Stomach (tissue), 9 donors: ENCODE results near the gene EEF1AKMT1. TPM values are rescaled to one million over a fixed set of nuclear protein-coding genes. Genes with fewer than 3 reads are reported as not detected.

ENCODE experiments used
- DNase-seq, 2 donors: peaks; one replicate each; pipeline versions ENCODE4 v3.0.0 to v3.0.0-alpha.2; 2013 to 2019
- H3K27ac ChIP-seq, 5 donors: fragments of 200-600 bp in 4 of 5; sonication (generic) in 4 of 5; one replicate each; pipeline ENCODE4 v1.5.1; 2013 to 2019; ENCODE audit warnings: mild to moderate bottlenecking in 1 of 5, moderate library complexity in 1 of 5
- H3K27me3 ChIP-seq, 3 donors: fragments of 200-600 bp; sonication (generic); one replicate each; pipeline ENCODE4 v1.5.1; 2017 to 2019; ENCODE audit warnings: mixed run types in 1 of 3
- H3K36me3 ChIP-seq, 4 donors: fragments of 200-600 bp; sonication (generic); 1 replicate in 3 of 4; 2 replicates in 1 of 4; pipeline ENCODE4 v1.5.1; 2016 to 2019
- H3K4me1 ChIP-seq, 4 donors: fragments of 200-600 bp; sonication (generic); one replicate each; pipeline ENCODE4 v1.5.1; 2016 to 2019
- H3K4me3 ChIP-seq, 4 donors: fragments of 200-600 bp; sonication (generic) in 3 of 4; one replicate each; pipeline ENCODE4 v1.5.1; 2016 to 2019; ENCODE audit warnings: mild to moderate bottlenecking in 1 of 4
- H3K9me3 ChIP-seq, 4 donors: fragments of 200-600 bp; sonication (generic); one replicate each; pipeline ENCODE4 v1.5.1; 2016 to 2019
- CTCF ChIP-seq, 7 experiments: fragments of 450-650 bp in 4 of 7; fragments of 200-600 bp in 3 of 7; sonication (generic) in 3 of 7; IDR thresholded peaks; one replicate each; pipeline ENCODE4 v1.5.1; 2016 to 2019; ENCODE audit warnings: antibody characterized with exemption in 7 of 7, control low read depth in 2 of 7, mild to moderate bottlenecking in 1 of 7
- EP300 ChIP-seq: sonication (generic); formaldehyde crosslinking; IDR thresholded peaks from one replicate; pipeline ENCODE4 v1.6.1; 2017; ENCODE audit warnings: antibody characterized with exemption
- POLR2A ChIP-seq, 4 donors: fragments of 450-650 bp; IDR thresholded peaks; one replicate each; pipeline ENCODE4 v1.6.1; 2016; ENCODE audit warnings: antibody characterized with exemption in 4 of 4, control low read depth in 2 of 4, mild to moderate bottlenecking in 1 of 4, moderate library complexity in 1 of 4
- POLR2AphosphoS5 ChIP-seq, 3 donors: sonication (generic); formaldehyde crosslinking; IDR thresholded peaks; one replicate each; pipeline ENCODE4 v1.6.1; 2016; ENCODE audit warnings: antibody characterized with exemption in 3 of 3
- WGBS, 5 donors: extraction: QIAGEN DNeasy Blood & Tissue Kit in 3 of 5; methylation state at CpG; one replicate each; pipeline versions ENCODE4 v1.1.5 to v1.1.7; 2013 to 2018; 5-methylcytosine and 5-hydroxymethylcytosine counted together
- intact Hi-C: fragments of 100-400 bp; cut with DNase I; formaldehyde crosslinking; loops from one replicate; pipeline ENCODE4 v1.15.1; 2023; ENCODE audit warnings: low total_unique reads
- polyA plus RNA-seq, 3 donors: library from polyadenylated mRNA; stranded (reverse); fragments of 200-250 nt; gene quantifications; one replicate each; pipeline ENCODE4 v1.2.3, GENCODE V29; 2013
- total RNA-seq, 5 donors: library from RNA; depleted of rRNA; stranded (reverse); fragments of >200 nt; gene quantifications; one replicate each; pipeline versions ENCODE4 v1.1.0 to v1.2.3, GENCODE V29; 2014 to 2016
- donor health status: healthy with polysubstance abuse.
- donor health status: Bipolar disorder and iron deficiency.
- donor health status: healthy.

EEF1AKMT1 gene
- total and polyA plus RNA-seq, 8 donors: 3.1 to 14.1 (median 7.2) TPM; not detected in 1

- DNase-seq: no peak
- WGBS, 5 donors: 32 to 50% (median 46%) methylated on average over 1 of the region's 1 CpG
- intact Hi-C loops: no loop called here
- Histone ChIP-seq H3K36me3 (peaks cover 0 to 8% (median 7%) of the 10 kb centered on the region in 4 donors), H3K4me3 (no peak overlapping the region), H3K27me3 (no peaks in the 10 kb centered on the region), H3K9me3 (no peaks in the 10 kb centered on the region), H3K4me1 (peaks cover 0 to 28% (median 19%) of the 10 kb centered on the region in 4 donors), H3K27ac (peak overlapping the region in 4 of 5 donors; percentile 64 to 81 (median 72))
- TF ChIP-seq CTCF (IDR thresholded peaks at IDR 0.05) (no peak), EP300 (no peak), POLR2A (IDR thresholded peaks at IDR 0.05) (no peak), POLR2AphosphoS5 (IDR thresholded peaks at IDR 0.05) (no peak)
These were observed 41.7 kb upstream of the EEF1AKMT1 start for GRCh38 chr13:20815464-20815863.

DNA sequence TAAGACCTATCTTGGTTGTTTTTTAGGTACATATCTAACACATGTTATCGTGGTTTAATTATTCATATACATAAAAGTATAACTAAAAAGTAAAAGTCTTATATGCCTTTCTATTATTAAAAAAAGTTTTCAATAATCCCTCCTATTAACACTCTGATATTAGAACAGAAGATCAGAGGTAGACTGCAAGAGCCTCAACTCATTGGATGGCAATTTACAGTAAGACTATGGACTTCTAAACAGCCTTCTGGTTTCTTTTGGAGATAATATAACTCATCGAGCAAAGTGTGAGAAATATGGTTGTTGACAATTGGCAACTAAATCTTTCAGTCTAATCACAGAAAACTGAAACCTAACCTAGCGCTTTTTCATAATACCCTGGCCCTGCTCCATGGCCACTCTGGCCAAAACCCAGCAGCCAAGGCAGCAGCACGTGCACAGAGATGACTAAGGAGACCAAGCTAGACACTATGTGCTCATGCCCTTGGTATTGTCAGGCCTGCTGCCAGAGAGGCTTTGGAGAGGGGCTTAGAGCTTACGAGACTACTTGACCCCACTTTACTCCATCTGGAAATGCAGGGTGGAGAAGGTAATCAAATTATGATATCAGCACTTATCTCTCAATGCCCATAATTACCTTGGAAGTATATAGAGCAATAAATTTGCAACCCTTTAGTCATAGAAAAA, 40.6 kb upstream of the EEF1AKMT1 start:
- Histone ChIP-seq H3K36me3 (peaks cover 0 to 10% (median 7%) of the 10 kb centered on the region in 4 donors), H3K4me3 (no peak overlapping the region), H3K27ac (peak overlapping the region in 4 of 5 donors; percentile 64 to 81 (median 72)), H3K9me3 (no peaks in the 10 kb centered on the region), H3K27me3 (no peaks in the 10 kb centered on the region), H3K4me1 (peaks cover 0 to 28% (median 19%) of the 10 kb centered on the region in 4 donors)
- 20 to 34% (median 29%) methylated on average over 5 of the region's 5 CpGs for WGBS, 5 donors
- intact Hi-C loops: no loop called here
- peak; percentile 74 to 78 for DNase-seq
- TF ChIP-seq CTCF (IDR thresholded peaks at IDR 0.05): no peak
- TF ChIP-seq POLR2A (IDR thresholded peaks at IDR 0.05): no peak
- TF ChIP-seq EP300: no peak
- TF ChIP-seq POLR2AphosphoS5 (IDR thresholded peaks at IDR 0.05): peak; percentile 51 to 90 (median 80)

- H3K27ac ChIP-seq: peak overlapping the region in 1 of 5 donors; percentile 81
- no peaks in the 10 kb centered on the region for H3K27me3 ChIP-seq
- no peak for DNase-seq
- no peak overlapping the region for H3K4me3 ChIP-seq
- no peaks in the 10 kb centered on the region for H3K9me3 ChIP-seq
- intact Hi-C loops: no loop called here
- 90 to 93% (median 91%) methylated on average over 7 of the region's 7 CpGs for WGBS, 5 donors
- H3K4me1 ChIP-seq: peaks cover 0 to 28% (median 19%) of the 10 kb centered on the region in 4 donors
- no peak for TF ChIP-seq EP300
- TF ChIP-seq CTCF (IDR thresholded peaks at IDR 0.05): no peak
- TF ChIP-seq POLR2AphosphoS5 (IDR thresholded peaks at IDR 0.05): no peak
- no peak for TF ChIP-seq POLR2A (IDR thresholded peaks at IDR 0.05)
- peaks cover 7 to 18% (median 18%) of the 10 kb centered on the region in 4 donors for H3K36me3 ChIP-seq
These were observed 39.1 kb upstream of the EEF1AKMT1 start for GRCh38 chr13:20812890-20813289.

DNA sequence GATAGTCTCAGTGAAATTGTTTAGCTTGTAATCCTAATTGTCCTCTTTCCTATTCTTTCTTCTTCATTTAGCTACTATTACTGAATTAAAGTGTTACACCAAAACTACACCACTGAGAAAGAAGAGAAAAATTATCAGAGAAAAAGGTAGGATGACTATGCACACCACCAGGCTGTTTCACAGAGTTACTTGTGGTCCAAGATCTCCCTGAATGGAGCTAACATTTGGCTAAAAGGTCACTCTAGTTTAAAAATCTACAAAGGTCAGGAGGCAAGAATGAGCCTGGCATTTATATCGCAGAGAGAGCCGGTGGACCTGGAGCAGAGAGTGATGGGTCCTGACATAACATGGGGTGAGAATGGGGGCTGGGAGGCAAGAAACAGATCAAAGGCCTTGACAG, 37.0 kb upstream of the EEF1AKMT1 start:
- Histone ChIP-seq H3K36me3 (peaks cover 10 to 37% (median 34%) of the 10 kb centered on the region in 4 donors), H3K4me1 (peaks cover 0 to 25% (median 19%) of the 10 kb centered on the region in 4 donors), H3K9me3 (no peaks in the 10 kb centered on the region), H3K27me3 (no peaks in the 10 kb centered on the region), H3K27ac (no peak overlapping the region), H3K4me3 (no peak overlapping the region)
- DNase-seq: no peak
- TF ChIP-seq POLR2A (IDR thresholded peaks at IDR 0.05) (no peak), EP300 (no peak), CTCF (IDR thresholded peaks at IDR 0.05) (no peak), POLR2AphosphoS5 (IDR thresholded peaks at IDR 0.05) (no peak)
- whole genome bisulfite sequencing, 5 donors: 70 to 88% (median 75%) methylated on average over 2 of the region's 2 CpGs
- intact Hi-C loops: no loop called here
